ENCODE results near the gene LRRC56. TPM values are rescaled to one million over a fixed set of nuclear protein-coding genes. Genes with fewer than 3 reads are reported as not detected.

Gene LRRC56
- total and polyA plus RNA-seq, 4 donors = 0.08 to 0.46 (median 0.20) TPM

DNA sequence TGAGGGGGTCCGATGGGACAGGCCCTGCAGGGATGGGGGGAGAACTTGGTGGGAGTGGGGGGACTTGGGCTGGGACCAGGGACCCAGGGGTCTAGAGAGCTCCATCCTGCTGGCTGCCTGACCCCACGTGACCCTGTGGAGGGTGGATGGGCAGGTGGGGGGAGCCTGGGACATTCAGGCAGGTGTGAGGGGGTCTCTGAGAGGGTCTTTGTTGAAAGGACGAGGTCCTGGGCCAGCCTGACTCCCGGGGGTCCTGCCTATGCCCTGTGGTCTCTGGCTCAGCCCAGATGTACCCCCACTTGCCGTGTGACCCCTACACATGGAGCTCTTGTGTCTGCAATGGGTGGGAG, 7.5 kb downstream of the LRRC56 start:
- Histone ChIP-seq H3K27ac (ENCODE audit: low read depth in 1 of 2, low read length in 2 of 2) (no peak overlapping the region), H3K27me3 (ENCODE audit: control insufficient read depth in 4 of 4, insufficient read depth in 4 of 4, low read length in 3 of 4) (no peaks in the 10 kb centered on the region), H3K9me3 (ENCODE audit: control insufficient read depth in 4 of 4, low read length in 3 of 4) (no peaks in the 10 kb centered on the region), H3K36me3 (ENCODE audit: control insufficient read depth in 4 of 4, insufficient read depth in 3 of 4, low read depth in 1 of 4, low read length in 3 of 4) (peaks cover 0 to 1% (median 0%) of the 10 kb centered on the region in 4 donors), H3K9ac (ENCODE audit: low read depth in 1 of 2, low read length in 2 of 2) (no peak overlapping the region), H3K4me1 (ENCODE audit: control insufficient read depth in 4 of 4, insufficient read depth in 4 of 4, low read length in 3 of 4) (no peaks in the 10 kb centered on the region), H3K4me3 (ENCODE audit: low read depth in 1 of 3, low read length in 3 of 3) (no peak overlapping the region)
- TF ChIP-seq RAD21 (IDR thresholded peaks at IDR 0.05) (no peak), ATF3 (IDR thresholded peaks at IDR 0.05) (no peak), YY1 (IDR thresholded peaks at IDR 0.05) (no peak)
- DNase-seq (ENCODE audit: low spot score) = no peak
- 86% methylated on average over 5 of the region's 5 CpGs for WGBS

- Histone ChIP-seq H3K9me3 (ENCODE audit: control insufficient read depth in 4 of 4, low read length in 3 of 4) (no peaks in the 10 kb centered on the region), H3K9ac (ENCODE audit: low read depth in 1 of 2, low read length in 2 of 2) (no peak overlapping the region), H3K4me1 (ENCODE audit: control insufficient read depth in 4 of 4, insufficient read depth in 4 of 4, low read length in 3 of 4) (no peaks in the 10 kb centered on the region), H3K27me3 (ENCODE audit: control insufficient read depth in 4 of 4, insufficient read depth in 4 of 4, low read length in 3 of 4) (no peaks in the 10 kb centered on the region), H3K27ac (ENCODE audit: low read depth in 1 of 2, low read length in 2 of 2) (no peak overlapping the region), H3K4me3 (ENCODE audit: low read depth in 1 of 3, low read length in 3 of 3) (no peak overlapping the region), H3K36me3 (ENCODE audit: control insufficient read depth in 4 of 4, insufficient read depth in 3 of 4, low read depth in 1 of 4, low read length in 3 of 4) (peaks cover 0 to 1% (median 0%) of the 10 kb centered on the region in 4 donors)
- WGBS = 92% methylated on average over 11 of the region's 11 CpGs
- no peak for DNase-seq (ENCODE audit: low spot score)
- TF ChIP-seq JUND (IDR thresholded peaks at IDR 0.05) = no peak
- no peak for TF ChIP-seq FOXA2 (IDR thresholded peaks at IDR 0.05)
- no peak for TF ChIP-seq YY1 (IDR thresholded peaks at IDR 0.05)
- no peak for TF ChIP-seq ZBTB33 (IDR thresholded peaks at IDR 0.05)
- TF ChIP-seq GABPA (IDR thresholded peaks at IDR 0.05 in 1 of 2, conservative IDR thresholded peaks at IDR 0.05 in 1 of 2) = no peak
- TF ChIP-seq, protein P1, sequence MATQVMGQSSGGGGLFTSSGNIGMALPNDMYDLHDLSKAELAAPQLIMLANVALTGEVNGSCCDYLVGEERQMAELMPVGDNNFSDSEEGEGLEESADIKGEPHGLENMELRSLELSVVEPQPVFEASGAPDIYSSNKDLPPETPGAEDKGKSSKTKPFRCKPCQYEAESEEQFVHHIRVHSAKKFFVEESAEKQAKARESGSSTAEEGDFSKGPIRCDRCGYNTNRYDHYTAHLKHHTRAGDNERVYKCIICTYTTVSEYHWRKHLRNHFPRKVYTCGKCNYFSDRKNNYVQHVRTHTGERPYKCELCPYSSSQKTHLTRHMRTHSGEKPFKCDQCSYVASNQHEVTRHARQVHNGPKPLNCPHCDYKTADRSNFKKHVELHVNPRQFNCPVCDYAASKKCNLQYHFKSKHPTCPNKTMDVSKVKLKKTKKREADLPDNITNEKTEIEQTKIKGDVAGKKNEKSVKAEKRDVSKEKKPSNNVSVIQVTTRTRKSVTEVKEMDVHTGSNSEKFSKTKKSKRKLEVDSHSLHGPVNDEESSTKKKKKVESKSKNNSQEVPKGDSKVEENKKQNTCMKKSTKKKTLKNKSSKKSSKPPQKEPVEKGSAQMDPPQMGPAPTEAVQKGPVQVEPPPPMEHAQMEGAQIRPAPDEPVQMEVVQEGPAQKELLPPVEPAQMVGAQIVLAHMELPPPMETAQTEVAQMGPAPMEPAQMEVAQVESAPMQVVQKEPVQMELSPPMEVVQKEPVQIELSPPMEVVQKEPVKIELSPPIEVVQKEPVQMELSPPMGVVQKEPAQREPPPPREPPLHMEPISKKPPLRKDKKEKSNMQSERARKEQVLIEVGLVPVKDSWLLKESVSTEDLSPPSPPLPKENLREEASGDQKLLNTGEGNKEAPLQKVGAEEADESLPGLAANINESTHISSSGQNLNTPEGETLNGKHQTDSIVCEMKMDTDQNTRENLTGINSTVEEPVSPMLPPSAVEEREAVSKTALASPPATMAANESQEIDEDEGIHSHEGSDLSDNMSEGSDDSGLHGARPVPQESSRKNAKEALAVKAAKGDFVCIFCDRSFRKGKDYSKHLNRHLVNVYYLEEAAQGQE (IDR thresholded peaks at IDR 0.05) = no peak
- TF ChIP-seq RAD21 (IDR thresholded peaks at IDR 0.05) = no peak
- TF ChIP-seq TAF1 (conservative IDR thresholded peaks at IDR 0.05) = no peak
- no peak for TF ChIP-seq EGR1 (IDR thresholded peaks at IDR 0.05; ENCODE audit: low read depth in 2 of 2)
- TF ChIP-seq FOXA1 (IDR thresholded peaks at IDR 0.05) = no peak
- no peak for TF ChIP-seq RXRA (IDR thresholded peaks at IDR 0.05)
- no peak for TF ChIP-seq HNF4A (conservative IDR thresholded peaks at IDR 0.05)
Observed at GRCh38 chr11:545171-545570, 7.8 kb downstream of the LRRC56 start.

All from liver (tissue), 9 donors.